NAMALWA (cell line): ENCODE data around the gene LYPD6.
A peak's percentile ranks its signal among the peaks of the same experiment; 100 is the strongest.
"Not testable (repeated sequence)": the region's sequence is repeated elsewhere in the genome, so short reads cannot be mapped to it uniquely, and the experiment has no call there.

Experiments
- DNase-seq: peaks from one replicate; pipeline ENCODE4 v3.0.0-alpha.2; 2015; ENCODE audit warnings: low spot score

LYPD6 gene

DNA sequence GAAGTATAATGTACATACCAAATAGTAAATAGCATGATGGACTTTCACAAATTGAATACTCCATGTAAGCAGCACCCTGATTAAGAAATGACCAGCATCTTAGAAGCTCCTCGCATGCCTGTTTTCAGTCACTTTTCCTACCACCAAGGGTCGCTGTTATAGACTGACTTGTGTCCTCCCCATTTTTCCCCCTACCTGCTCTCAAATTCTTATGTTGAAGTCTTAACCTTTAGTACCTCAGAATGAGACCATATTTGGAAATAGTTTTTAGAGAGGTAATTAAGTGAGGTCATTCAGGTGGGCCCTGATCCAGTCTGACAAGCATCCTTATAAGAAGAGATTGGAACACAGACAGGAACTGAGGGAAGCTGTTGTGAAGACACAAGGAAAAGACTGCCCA is 125.9 kb downstream of the LYPD6 start:
- peak; percentile 17 for DNase-seq

DNA sequence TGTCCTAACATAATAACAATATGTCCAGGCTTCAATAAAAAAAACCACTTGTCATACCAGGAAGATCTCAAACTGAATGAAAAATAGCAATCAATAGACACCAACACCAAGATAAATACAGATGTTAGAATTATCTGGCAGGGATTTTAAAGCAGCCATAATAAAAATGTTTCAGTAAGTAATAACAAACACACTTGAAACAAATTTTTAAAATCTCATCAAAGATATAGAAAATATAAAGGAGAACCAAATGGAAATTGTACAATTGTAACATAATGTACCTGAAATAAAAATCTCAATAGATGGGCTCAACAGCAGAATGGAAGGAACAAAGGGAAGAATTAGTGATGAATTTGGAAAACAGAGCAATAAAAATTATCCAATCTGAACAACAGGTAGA is 128.1 kb downstream of the LYPD6 start:
- no peak for DNase-seq

GRCh38 chr2:149463328-149464002 is 133.1 kb downstream of the LYPD6 start:
- no peak for DNase-seq

DNA sequence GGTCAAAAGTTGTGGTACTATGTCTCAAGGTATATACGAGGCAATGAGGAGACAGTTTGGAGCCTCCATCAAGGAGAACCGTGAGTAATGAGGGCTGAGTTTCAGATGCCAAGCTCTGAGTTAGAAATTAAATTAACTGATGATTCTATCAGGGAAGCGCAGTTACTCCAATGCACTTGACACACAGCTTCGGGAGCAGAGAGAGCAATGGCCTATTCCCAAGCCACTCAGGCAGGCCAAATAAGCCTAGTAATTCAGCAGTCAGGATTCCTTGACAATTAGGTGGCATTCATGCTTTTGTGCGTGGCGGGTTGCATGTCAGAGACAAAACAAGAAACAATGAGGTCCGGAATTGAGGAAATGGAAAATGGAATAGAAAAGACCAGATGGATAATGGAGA is 134.0 kb downstream of the LYPD6 start:
- DNase-seq: no peak

- no peak for DNase-seq
Measured at GRCh38 chr2:149465873-149466272, 135.5 kb downstream of the LYPD6 start.

GRCh38 chr2:149466635-149467034 is 136.2 kb downstream of the LYPD6 start:
- no peak for DNase-seq

DNA sequence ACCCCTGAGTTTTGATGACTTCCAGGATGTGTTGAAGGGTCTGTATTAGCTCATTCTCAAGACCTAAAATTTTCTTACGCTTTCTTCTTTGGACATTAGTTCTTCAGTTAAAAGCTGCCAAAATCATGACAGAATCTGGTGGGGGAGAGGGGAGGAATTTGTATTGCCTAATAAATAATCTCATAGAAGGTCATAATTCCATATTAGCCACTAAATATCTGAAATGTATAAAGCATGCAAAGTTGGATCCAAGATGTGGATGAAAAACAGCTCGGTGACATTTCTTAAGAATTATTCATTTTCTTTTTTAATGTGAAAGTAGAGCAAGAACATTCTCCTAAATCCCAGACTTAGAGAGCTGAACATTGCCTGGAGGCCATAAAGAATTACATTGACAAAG is 137.0 kb downstream of the LYPD6 start:
- no peak for DNase-seq

DNA sequence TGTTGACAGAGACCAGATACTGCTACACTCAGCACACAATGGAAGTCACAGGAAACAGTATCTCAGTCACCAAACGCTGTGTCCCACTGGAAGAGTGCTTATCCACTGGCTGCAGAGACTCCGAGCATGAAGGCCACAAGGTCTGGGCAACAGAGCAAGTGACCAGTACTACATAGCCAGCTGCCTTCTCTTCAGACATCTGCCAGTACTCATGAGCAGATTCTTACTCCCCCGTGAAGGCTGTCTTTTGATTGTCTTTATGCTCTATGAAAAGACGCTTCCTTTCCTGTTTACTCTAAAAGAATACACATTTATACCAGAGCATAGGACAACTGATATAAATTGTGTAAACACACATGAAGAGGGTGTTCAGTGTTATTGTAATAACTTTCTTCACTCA is 138.2 kb downstream of the LYPD6 start:
- no peak for DNase-seq

GRCh38 chr2:149470046-149470445 is 139.7 kb downstream of the LYPD6 start:
- no peak for DNase-seq

- no peak for DNase-seq
Measured at GRCh38 chr2:149472413-149472812, 142.0 kb downstream of the LYPD6 start.

DNA sequence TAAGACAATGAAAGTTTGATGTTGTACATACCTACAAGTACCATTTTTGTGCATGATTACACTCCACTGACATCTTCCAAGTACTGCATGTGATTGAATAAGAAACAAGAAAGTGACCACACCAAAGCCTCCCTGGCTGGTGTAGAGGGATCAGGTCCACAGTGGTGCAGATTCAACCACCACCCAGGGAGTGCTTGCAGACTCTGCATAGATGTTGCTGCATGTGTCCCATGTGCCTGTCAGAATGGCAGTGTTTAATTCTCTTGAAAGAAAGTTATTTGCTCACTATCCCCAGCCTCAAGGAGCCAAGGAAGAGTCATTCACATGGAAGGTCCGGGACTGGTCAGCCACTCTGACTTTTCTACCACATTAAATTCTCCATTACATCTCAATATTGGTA is 142.7 kb downstream of the LYPD6 start:
- no peak for DNase-seq

- no peak for DNase-seq
Measured at GRCh38 chr2:149473521-149473920, 143.1 kb downstream of the LYPD6 start.

GRCh38 chr2:149483004-149483605 is 152.7 kb downstream of the LYPD6 start:
- DNase-seq: no peak

GRCh38 chr2:149486664-149487063 is 156.3 kb downstream of the LYPD6 start:
- DNase-seq: no peak

GRCh38 chr2:149487189-149487588 is 156.8 kb downstream of the LYPD6 start:
- DNase-seq: no peak

- DNase-seq: no peak
Measured at GRCh38 chr2:149488706-149489440, 158.5 kb downstream of the LYPD6 start.

- DNase-seq: no peak
Measured at GRCh38 chr2:149489452-149489851, 159.1 kb downstream of the LYPD6 start.

DNA sequence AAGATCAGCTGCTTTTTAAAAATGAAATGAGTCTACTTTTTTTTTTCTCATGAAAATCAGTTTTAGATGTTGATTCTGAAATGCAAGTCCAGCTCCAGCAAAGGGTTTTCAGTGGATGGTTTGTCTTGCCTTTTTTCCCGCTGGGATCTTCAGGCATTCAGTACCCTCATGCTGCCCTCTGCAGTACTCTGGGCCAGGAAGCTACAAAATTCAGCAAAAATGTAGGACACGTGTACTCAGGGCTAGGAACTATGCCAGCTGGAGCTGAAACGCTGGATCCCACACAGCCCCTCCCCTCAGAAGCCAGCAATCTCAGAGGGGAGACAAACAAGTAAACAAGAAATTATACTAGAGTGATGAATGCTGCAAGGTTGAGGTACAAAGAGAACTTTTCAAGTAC is 159.9 kb downstream of the LYPD6 start:
- no peak for DNase-seq

- DNase-seq: no peak
Measured at GRCh38 chr2:149492923-149493322, 162.5 kb downstream of the LYPD6 start.

DNA sequence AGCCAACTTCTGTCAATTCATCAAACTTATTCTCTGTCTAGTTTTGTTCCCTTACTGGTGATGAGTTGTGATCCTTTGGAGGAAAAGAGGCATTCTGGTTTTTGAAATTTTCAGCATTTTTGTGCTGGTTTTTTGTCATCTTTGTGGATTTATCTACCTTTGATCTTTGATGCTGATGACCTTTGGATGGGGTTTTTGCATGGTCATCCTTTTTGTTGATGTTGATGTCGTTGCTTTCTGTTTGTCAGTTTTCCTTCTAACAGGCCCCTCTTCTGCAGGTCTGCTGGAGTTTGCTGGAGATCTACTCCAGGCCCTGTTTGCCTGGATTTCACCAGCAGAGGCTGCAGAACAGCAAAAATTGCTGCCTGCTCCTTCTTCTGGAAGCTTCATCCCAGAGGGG is 168.8 kb downstream of the LYPD6 start:
- not testable (repeated sequence) for DNase-seq

- not testable (repeated sequence) for DNase-seq
Measured at GRCh38 chr2:149506808-149507207, 176.4 kb downstream of the LYPD6 start.

GRCh38 chr2:149507974-149508373 is 177.6 kb downstream of the LYPD6 start:
- no peak for DNase-seq

DNA sequence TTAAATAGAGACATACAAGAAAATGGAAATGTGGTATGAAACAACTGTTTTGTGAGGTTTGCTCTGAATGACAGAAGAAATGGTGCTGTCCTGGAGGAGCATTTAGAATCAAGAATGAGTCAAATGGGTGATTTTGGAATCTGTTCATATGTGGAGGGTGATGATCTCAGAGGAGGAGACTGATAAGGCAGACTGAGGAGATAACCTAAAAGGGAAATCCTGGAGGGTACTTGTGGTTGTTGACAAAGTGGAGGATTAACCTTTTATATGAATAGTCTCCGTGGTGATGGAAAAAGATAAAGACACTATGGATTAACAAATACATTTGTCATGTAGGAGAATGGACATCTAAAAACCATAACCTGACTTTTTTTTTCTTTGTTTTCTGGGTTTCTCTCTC is 183.1 kb downstream of the LYPD6 start:
- DNase-seq: no peak
